ENCODE data around the gene CKLF. TPM values are rescaled to one million over a fixed set of nuclear protein-coding genes. Genes with fewer than 3 reads are reported as not detected.
A peak's percentile ranks its signal among the peaks of the same experiment; 100 is the strongest.
"Not testable (repeated sequence)": the region's sequence is repeated elsewhere in the genome, so short reads cannot be mapped to it uniquely, and the experiment has no call there.

CKLF gene
- total RNA-seq, 1 donor from 2014 or later, result 35.5 TPM

- no peak for DNase-seq
These were observed 17.5 kb downstream of the CKLF start for GRCh38 chr16:66569827-66570405.

GRCh38 chr16:66572356-66572755 is 20.0 kb downstream of the CKLF start:
- DNase-seq, result no peak

DNA sequence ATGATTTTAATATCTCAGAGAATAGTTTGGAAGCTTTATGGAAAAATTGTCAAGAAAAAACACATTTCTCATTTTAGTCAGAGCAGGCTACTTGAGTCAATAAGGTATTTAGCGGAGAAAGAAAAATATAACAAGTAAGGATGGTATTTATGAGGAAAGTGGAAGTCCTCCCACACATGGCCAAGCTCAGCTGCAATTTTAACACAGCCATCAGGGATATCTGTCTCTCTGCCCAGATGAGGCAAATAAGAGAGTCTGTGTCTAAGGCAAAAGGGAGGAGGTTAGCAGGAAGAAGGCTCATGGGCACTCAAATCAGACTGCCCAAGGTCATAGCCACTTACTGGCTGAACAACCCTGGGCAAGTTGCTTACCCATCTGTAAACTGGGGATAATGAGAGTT is 21.7 kb downstream of the CKLF start:
- no peak for DNase-seq

GRCh38 chr16:66574531-66574930 is 22.2 kb downstream of the CKLF start:
- DNase-seq, result no peak

- DNase-seq, result no peak
These were observed 22.7 kb downstream of the CKLF start for GRCh38 chr16:66575060-66575459.

DNA sequence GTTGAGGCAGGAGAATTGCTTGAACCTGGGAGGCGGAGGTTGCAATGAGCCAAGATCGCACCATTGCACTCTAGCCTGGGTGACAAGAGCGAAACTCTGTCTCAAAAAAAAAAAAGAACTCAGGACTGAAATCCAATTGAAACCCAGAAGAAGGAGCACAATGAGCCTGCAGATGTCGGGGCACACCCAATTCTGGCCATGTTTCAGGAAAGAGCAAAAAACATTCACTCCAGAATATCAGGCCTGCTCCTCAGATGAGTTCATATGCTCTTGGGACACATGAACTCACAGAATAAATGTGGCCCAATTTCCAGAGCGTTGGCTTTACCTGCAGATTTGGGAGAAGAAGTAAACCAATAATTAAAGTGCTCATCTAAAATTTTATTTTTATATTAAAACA is 23.9 kb downstream of the CKLF start:
- DNase-seq, result no peak

DNA sequence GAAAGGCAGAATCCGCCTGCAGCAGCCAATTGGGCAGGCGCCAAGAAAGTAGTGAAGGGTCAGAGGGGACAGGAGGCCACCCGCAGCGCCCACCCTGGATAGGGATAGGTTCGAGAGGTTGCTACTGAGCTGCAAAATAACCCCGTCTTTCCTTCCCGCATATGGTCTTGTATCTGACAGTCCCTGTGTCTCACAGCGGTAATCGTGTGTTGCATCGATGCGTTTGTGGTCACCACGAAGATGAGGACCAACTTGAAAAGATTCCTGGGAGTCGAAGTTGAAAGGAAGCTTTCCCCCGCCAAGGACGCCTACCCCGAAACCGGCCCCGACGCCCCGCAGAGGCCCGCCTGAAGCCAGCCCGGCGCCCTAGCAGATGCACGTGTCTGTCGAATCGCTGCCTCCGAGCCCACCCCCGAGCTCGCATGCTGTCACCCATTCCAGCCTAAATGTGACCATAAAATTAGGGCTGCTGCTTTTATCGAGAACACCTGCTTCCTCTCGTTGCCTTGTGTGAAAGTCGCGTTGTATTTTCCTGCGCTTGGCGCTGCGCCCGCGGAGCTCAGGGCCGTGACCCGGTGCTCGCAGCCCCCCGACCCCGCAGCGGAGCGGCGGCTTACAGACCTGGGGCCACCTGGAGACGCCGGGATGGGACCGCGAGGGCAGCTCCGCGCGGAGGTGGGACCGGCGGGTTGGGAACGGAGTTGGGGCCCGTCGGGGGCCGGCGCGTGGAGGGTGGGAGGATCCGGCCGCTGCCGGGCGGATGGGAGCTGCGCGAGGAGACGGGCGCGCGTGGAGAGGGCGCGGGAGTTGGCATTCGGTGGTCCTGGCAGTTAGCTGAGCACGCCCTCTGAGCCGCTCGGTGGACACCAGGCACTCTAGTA is 26.5 kb downstream of the CKLF start, which contains the start of gene CMTM2:
Gene CMTM2 (plus strand): TSS at position 813 of the 881 bp plus-strand sequence. CDS start 145 bp downstream, outside the sequence.
- peak; percentile 17 for DNase-seq

- DNase-seq, result no peak
These were observed 28.3 kb downstream of the CKLF start for GRCh38 chr16:66580605-66581209.

- no peak for DNase-seq
These were observed 29.0 kb downstream of the CKLF start for GRCh38 chr16:66581246-66581952.

- DNase-seq, result no peak
These were observed 33.3 kb downstream of the CKLF start for GRCh38 chr16:66585481-66586239.

DNA sequence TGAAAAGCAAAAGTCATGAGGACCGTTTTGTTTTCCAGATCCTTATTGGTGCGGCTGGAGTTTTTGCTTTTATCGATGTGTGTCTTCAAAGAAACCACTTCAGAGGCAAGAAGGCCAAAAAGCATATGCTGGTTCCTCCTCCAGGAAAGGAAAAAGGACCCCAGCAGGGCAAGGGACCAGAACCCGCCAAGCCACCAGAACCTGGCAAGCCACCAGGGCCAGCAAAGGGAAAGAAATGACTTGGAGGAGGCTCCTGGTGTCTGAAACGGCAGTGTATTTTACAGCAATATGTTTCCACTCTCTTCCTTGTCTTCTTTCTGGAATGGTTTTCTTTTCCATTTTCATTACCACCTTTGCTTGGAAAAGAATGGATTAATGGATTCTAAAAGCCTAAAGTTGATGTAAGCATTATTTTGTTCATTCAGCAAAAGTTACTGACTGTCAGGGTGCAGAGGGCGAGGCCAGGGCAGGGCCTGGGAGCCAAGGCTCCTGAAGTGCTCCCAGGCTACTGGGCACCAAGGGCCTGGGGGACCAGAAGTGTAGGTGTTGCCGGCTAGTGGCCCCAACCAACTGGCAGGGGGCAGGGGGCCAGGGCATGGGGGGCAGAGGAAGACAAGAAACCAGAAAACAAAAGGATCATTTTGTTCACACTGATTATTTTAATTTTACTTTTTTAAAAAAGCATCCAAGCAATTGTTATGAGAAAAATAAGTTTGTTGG is 35.7 kb downstream of the CKLF start:
- DNase-seq, result no peak

DNA sequence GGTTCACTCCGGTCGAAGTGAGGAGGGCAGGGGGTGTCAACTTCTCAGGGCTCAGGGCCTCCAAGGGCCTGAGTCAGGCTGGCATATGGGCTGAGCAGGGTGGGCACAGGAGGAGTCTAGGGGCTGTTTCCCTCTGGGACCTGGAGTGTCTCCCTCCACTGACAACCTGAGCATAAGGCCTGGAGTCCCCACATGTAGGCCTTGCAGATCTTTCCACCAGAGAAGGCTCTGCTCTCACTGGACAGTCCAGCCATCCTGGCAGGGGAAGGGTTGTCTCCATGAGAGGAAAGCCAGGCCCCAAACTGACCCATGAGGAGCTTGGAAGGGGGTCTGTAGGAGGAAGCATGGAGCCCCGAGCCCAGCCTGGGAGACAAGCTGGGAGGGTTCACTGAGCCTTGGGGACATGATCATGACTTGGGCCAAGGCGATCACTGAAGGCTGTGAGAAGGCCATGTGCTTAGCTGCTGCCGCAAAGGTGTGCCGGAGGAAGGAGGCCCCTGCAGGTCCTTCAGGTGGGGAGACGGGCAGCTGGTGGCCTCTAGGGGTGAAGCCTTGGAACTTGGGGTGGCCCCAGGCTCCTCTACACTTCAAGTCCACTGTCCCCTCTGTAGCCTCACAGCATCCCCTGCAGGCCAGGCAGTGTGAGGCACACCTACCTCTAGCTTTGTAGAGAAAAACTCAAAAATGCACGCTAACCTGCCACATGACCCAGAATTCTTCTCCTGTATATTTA is 36.8 kb downstream of the CKLF start:
- DNase-seq, result no peak

- DNase-seq, result no peak
These were observed 37.9 kb downstream of the CKLF start for GRCh38 chr16:66590322-66590721.

DNA sequence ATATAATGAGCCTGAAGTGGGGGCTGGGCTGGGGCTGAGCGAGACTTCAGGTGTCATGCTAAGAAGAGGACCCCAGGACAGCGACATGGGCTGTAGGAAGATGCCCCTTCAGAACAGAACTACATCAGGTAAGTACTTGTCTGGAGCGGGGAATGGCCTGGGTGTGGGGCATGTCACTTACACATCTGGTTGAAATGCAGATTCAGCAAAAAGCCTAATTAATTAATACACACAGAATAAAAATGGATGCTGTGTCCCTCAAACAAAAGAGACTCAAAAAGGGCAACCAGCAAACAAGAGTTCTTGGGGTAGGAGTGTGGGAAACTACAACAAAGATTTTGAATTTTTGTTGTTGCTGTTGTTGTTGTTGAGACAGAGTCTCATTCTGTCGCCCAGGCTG is 38.6 kb downstream of the CKLF start:
- no peak for DNase-seq

GRCh38 chr16:66592241-66592640 is 39.9 kb downstream of the CKLF start:
- DNase-seq, result no peak

DNA sequence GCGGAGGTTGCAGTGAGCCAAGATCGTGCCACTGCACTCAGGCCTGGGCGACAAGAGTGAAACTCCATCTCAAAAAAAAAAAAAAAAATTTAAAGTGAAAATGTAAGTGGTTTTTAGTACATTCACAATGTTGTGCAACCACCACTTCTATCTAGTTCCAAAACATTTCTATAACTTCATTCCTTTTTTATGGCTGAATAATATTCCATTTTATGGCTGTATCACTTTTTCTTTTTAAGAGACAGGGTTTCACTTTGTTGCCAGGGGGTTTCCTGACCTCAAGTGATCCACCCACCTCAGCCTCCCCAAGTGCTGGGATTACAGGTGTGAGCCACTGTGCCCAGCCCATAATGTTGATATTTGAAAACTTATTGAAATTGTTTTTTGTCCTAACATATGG is 40.4 kb downstream of the CKLF start:
- no peak for DNase-seq

- no peak for DNase-seq
These were observed 42.4 kb downstream of the CKLF start for GRCh38 chr16:66594739-66595138.

GRCh38 chr16:66596559-66596958 is 44.2 kb downstream of the CKLF start:
- not testable (repeated sequence) for DNase-seq

- no peak for DNase-seq
These were observed 44.8 kb downstream of the CKLF start for GRCh38 chr16:66596986-66597848.

Data from skin of body (tissue), 2 donors.